ENCODE measurements around the gene ADGRF1.
A peak's percentile ranks its signal among the peaks of the same experiment; 100 is the strongest.
"Not testable (repeated sequence)": the region's sequence is repeated elsewhere in the genome, so short reads cannot be mapped to it uniquely, and the experiment has no call there.

ADGRF1 gene

DNA sequence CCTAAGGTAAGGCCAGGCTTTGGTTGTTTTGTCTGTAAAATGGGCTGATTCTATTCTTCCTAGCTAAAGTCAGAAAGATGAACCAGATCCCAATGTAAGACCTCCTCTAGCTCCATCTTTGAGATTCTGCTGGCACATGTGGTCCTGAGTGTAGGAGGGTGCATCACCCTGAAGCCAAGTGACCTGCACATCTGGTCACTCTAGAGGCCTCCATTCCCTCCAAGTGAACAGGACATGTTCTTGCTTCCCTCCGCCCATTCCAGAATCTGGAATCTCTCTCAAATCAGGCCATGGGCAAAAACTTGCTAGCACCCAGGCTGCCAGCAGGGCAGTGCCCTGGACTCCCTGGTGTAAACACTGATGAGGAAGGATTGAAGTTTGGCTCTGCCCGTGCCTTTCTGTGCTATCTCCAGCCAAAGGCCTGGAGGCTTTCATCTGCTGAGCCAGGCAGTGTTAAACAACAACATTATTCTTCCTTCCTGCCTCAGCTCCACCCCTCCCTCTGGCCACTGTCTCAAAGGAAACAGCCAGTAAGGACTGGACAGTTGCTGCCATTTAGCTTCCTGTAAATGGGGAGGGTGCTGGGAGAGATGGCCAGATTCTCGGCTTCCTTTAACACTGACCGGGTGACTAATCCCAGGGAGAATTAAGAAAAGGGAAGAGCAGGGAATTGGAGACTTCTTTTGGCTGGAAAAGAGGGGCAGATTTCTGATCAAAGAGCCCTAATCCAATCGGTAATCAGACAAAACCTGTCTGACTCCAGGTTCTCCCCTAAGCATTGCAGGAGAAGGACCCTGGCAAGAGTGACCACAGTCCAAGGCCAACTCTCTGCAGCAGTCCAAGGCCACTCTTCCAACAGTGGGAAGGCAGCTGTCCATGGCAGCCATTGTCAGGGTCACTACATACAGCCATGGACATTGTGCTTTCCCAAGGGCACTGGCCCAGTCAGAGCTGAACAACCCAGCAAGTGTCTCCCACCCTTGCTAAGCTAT lies 19.5 kb upstream of the ADGRF1 start:
- DNase-seq = peak; percentile 69

DNA sequence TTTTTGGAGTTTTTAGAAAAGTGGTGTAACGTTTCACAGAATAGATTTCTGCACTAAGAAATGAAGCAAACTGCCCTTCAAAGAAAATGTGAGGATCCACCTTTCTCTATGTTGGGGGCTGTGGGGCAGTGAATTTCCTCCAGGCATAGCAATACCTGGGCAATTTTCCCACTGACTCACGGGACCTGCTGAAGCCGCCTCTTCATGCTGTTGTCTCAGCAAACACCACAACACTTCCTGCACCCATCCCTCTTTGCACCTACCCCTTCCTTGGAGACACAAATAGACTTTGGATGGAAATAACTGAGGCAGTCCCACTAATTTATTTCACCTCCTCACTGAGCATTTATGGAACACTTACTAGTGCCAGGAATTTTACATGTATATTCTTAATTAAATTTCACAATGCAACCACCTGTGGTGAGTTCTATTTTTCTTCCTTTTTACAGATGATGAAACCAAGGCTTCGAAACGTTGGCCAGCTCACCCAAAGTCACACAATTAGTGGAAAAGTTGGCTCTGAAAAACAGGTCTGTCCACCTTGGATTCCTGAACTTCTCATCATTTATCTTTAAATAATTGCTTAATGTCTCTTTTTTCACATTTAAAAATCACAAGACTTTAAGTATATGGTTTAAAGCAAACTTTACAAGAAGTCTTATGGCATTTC lies 17.2 kb upstream of the ADGRF1 start:
- no peak for DNase-seq

DNA sequence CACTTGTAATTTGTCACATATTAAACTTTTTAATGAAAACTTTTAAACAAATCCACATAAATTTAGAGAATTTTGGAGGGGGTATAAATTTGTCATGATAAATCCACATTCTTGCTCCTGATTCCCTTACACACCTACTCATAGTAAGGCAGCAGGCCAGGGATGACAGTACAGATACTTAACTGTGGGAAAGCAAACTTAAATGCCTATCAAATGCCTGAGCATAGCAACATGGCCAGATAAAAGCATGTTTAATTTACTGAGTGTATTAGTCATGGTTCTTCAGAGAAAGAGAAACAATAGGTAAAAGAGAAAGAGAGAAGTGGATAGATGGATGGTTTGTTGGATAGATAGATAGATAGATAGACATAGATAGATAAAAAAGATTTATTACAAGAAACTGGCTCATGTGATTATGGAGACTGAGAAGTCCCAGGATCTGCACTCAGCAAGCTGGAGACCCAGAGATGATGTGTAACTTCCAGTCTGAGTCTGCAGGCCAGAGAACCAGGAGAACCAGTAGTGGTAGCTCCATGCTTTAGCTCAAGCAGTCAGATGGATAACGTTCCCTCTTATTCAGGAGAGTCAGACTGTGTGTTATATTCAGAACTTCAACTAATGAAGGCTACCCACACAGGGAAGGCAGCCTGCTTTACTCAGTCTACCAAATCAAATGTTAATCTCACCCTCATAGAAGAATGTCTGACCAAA lies 15.9 kb upstream of the ADGRF1 start:
- DNase-seq = no peak

DNA sequence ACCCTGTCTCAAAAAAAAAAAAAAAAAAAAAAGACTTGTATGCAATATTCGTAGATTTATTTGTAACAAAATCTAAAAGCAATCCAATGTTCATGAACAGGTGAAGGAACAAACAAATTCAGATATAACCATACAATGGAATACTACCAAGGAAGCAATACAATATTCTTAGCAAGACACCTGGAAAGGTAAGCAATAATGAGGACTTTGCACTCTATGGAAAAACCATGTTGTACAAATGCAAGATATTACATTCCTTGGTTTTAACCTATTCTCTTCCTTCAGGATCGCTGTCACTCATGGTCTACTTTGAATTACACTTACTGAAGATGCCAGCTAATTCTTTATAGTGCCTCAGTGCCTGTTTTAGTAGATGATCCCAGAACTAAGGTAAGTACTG lies 14.7 kb upstream of the ADGRF1 start:
- no peak for DNase-seq

DNA sequence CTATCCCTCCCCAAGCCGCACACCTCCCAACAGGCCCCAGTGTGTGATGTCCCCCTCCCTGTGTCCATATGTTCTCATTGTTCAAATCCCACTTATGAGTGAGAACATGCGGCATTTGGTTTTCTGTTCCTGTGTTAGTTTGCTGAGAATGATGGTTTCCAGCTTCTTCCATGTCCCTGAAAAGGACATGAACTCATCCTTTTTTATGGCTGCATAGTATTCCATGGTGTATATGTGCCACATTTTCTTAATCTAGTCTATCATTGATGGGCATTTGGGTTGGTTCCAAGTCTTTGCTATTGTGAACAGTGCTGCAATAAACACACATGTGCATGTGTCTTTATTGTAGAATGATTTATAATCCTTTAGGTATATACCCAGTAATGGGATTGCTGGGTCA lies 12.2 kb upstream of the ADGRF1 start:
- not testable (repeated sequence) for DNase-seq

DNA sequence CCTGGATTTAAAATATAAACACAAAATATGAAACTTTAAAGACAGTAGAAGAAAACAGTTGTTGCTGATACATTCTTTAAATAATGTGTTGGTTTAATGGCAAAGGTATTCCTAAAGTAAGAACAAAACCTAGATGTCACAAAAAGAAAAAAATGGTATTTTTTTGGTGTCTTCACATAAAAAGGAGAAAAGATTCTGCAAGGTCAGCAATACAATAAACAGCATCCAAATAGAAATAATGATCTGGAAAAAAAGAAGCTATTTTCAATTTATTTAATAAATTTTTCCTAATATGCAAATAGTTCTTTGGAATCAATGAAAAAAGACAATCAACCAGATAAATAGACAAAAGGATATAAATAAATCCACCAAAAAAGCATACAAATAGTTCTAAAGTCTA lies 6.5 kb upstream of the ADGRF1 start:
- no peak for DNase-seq

DNA sequence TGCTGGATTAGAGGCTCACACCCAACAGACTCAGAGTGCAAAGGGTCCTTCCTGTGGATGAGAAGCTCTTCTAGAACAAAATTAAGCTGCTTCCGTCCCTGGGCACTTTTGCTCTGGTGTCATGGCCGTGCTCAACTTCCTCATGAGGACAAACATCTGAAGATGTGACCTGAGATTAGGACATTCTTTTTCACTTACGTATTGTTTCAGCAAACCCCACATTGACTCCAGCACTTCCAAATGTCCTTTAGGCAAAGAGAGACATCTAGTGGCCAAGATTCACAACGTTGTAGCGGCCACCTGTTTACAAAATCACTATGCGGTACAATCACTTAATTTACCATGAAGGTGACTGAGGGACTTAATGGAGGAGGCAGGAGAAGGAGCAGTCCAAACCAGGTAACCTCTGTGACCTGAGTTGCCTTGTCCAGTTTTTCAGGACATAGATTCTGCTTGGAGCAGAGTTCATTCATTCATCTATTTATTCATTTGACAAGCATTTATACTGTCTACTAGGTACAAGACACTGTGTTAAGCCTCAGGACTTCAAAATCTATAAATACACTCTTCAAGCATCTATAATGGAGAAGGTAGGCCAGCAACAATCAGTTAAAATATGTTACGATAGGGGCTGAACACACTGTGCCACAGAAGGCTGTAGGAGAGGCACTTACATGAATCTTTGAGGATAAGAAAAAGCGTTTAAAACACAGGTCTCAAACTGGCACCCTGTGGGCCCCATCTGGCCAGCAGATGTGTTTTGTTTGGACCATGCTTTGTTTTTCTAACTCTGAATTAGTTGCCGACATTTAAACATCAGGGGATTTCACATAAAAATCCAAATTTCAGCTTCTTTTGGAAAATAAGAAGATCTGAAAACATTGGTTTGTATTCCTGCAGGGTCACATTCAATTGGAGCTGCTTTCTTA lies 5.6 kb upstream of the ADGRF1 start:
- DNase-seq = peak; percentile 60

DNA sequence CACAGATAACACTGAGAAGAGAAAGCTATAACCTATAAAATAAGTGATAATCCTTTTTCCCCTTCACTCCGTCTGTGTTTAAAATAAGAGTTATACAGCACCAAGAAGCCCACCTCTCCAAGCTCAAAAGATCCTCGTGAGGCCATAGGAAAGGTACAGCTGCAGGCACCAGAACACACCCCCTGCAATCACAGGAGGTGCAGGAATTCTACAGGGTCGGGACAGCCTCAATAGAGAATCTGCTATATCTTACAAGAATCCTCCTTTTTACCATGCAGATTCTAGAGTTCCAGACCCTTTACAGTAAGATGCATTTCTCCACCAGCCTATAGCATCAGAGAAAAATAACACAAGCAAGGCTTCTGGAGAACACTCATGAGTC lies 5.0 kb upstream of the ADGRF1 start:
- no peak for DNase-seq

DNA sequence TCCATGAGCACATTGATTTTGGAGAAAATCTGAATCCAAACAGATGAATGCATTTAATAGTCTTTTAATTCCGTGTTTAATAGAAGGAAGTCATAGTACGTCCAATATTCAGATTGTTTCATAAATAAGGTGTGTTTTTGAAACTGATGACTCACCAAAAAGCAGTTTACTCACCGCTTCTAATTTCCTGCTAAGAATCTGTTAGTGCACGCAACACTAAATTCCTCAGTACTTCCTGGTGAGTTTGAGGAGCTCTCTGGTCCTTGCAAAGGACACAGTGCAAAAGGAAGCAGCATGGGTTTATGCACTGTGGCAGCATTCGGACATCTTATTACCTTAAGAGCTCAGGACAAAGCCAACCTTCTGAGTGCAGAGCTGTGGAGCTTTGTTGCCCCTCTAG lies 2.3 kb upstream of the ADGRF1 start:
- no peak for DNase-seq

DNA sequence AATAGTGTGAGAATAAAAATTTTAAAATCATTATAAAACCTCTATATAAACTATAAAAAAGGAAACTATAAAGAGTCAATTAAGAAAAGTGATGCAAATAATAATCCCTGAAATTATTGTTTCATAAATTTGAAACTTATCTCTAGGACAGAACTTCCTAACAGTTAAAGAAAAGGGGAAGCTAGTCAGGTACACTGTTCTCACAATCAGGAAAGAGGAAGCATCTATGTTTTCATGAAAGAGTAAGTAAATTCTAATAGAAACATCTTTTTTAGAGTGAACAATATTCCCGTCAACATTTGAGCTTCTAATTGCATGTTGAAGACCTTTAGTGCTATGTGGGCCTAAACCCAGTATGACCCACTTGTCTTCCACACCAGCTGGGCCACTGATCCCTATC lies 1.2 kb upstream of the ADGRF1 start:
- no peak for DNase-seq

DNA sequence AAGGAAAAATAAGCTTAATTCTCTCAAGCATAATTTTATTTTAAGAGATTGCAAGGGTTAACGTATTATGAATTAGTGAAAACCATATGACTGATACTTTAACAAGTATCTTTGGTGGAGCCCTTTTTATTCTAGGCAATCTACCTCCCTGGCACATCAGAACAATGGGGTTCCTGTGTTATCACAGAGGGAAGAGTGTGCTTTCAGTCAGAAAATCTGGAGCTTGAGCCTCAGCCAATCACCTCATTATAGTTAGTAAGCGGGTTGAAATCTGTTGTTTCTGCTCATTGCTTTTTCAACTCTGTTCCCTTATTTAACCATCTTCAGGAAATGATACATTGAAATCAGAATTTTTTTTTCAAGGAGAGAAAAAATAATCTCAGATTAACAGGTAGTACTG lies 391 bp downstream of the ADGRF1 start:
- no peak for DNase-seq

DNA sequence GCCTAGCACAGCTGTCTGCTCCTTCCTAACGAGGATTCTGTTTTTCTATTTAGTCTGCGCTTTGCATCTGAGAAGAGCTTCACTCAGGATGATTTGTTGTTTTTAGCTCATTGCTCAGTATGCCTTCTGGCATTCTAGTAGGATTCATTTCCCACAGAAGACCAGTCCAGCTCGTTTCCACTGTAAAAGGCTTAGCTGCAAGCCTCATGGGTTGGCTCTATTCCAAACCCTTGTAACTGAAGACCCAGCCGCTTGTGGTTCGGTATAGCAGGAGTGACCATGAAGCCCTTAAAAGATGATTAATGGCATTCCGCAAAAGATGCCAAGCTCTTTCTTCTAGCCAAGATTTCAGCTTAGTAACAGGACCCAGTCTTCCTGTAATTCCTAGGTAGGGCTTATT lies 7.2 kb downstream of the ADGRF1 start:
- DNase-seq = no peak

DNA sequence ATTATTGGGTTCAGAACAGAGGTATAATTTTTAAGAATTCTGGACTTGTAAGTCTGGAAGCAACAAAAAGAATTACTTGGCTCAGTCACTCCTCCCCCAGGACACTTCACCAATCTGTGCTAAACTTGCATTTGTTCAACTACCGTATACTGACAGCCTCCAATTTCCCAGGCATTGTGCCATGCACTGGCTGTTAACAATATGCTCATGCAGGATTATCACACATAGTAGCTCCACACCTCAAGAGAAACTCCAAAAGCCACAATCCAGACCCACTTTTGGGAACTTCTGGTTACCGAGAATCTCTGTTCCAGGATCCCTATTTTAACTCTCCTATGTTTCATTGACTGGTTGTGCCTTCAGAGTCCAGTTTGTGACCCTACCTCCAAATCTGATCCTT lies 7.7 kb downstream of the ADGRF1 start:
- DNase-seq = no peak

DNA sequence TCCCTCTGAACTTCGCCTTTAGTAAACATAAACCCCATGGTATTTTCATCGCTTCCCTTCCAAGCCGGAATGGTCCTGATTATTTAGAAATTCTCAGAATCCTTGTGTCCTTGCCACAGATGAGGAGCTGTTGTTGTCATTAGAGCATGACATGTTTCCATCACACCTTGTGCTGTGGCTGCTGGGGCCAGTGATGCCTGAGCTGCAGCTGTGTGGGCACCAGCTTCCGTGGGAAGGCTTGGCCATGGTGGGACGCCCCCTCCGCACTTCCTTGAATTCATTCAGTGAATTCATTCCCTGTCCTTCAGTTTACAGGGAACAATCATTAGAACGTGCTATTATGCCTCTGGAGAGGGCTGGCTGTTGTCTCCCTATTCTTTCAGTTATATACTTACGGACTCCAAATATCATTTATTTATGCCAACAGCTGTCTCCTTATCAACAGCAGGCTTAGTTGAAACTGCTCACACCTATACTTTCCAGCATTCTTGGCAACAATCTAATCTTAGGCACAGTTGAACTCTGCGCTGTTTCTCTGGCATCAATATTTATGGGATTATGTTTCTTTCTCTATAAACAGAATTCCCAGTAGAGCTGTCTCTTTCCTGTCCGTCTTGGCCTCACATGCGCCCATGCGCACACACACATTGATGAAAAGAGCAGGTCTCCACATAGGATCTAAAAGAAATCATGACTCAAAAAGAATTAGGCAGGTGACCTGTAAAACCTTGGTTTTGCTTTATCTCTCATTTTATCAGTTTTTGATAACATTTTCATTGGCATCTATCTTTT lies 9.0 kb downstream of the ADGRF1 start:
- DNase-seq = no peak

DNA sequence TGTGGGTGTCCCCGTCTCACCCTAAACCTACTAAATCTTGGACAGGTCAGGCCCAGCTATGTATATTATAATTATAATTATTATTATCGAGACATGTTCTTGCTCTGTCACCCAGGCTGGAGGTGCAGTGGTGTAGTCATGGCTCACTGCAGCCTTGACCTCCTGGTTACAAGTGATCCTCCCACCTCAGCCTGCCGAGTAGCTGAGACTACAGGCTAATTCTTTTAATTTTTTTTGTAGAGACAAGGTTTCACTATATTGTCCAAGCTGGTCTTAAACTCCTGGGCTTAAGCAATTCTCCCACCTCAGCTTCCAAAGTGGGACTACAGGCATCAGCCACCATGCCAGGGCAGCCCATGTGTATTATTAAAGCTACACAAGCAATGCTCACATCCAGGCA lies 10.5 kb downstream of the ADGRF1 start:
- DNase-seq = no peak

DNA sequence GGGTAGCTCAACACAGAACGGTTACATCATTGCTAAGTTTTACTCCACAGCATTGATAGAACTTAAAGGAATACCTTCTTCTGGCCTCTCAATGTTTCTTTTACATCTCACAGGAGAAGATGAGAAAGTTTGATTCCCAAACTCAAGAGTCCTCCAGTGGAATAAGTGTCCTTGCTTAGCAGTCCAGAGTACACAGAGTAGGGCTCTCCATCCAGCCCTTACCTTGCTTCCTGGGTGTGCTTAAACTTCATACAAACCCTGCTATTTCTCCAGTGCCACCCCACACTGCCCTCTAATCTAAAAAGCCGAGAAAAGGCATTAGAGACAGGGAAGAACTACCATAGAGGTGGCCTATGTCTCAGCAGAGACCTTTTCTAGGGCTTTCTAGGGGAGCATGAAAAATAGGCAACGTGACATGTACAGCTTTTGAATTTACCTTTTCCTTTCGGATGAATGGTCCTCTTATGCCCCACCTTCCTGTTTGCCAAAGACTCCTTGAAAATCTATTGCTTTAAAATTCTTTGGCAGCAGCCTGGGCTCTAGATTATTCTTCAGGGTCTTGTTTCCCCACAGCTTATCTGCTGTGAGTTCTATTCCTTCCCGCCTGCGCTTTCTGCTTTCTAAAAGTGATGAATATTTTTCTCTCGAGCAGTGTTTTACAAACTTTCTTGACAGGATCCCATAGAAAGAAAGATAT lies 12.1 kb downstream of the ADGRF1 start:
- DNase-seq = no peak

DNA sequence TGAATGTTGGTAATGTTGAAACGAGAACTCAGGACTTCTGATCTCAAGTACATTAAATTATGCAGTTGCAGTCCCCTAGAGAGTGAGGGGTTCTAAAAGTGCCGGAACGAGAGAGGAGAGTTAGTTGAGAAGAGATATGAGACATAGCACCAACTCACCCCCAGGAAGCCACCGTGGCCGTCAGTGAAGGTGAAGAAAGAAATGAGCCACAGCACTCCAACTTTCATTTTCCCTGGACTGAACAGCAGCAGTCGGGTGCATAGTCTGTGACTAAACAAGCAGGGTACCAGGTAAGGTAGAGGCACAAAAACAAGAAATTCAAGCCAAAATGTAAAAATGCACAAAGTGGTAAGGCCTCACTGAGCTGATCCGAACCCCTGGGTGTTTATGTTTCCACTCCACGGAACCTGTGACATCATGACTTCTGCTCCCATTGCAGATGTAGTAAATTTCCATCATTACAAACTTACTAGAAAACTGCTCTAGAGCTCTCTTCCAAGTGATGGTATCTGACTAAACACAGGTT lies 13.2 kb downstream of the ADGRF1 start:
- DNase-seq = no peak

DNA sequence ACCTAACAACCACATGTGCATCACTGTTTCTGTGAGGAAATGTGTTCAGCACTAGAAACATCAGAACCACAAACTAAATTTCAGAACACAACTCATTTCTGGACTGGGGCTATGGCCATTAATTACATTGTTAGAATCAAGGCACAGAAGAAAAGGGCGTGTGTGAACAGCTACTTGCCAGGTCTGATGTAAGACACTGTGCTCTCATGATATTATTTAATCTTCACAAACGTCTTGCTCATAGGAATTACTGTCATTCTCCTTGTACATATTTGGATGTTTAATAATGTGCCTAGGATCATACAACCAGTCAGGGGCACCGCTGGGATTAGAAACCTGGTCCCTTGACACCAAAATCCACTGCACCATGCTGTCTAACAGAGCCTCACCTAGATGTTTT lies 14.8 kb downstream of the ADGRF1 start:
- no peak for DNase-seq

DNA sequence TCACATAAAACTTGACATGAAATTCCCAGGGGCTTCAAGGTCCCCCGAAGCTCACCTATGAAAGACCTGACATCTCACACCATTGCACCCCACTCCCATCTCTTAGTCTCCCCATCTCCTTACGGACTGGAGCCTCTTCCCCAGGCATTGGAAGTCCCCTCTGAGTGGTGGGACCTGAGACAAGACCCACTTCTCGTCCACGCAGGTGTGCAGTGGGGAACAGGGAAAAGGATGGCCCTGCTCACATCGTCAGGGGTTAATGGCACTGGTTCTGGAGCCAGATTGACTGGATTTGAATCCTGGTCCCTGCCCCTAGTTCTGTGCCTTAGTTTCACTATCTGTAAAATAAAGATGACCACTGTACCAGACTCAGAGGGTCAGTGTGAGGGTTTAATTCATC lies 15.5 kb downstream of the ADGRF1 start:
- DNase-seq = no peak

DNA sequence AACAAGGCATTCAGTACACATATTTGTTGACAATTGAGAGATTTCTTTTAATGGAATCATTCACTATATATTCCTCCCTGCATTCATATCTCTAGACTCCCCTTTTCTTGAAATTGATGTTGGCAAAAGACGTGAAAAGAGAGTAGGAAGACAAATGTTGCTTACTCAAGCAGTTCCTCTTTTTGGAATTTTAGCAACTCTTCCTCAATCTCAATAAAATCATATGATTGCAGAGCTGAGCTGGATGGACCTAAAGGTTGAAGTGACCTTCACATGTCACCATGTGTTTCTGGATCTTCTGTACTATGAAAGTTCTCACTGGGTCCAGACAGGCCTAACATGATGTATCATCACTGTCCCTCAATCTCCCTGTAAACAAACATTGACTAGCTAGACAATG lies 18.6 kb downstream of the ADGRF1 start:
- no peak for DNase-seq

DNA sequence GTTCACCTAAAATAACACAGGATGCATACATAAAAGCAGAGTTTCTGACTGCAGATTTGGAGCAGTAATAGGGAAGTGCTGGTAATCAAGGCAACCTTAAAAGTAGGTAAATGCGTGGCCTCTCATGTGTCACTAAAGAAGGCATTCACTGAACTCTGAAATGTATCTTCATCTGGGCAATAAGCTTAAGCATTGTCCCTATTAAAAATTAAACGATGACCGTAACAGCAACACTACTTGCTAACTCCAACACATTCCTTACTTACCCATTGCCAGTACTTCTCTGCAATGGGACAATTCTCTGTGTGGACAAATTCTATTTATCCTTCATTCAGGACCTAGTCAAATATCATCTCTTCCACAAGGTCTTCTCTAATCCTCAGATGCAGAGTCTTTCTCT lies 19.9 kb downstream of the ADGRF1 start:
- no peak for DNase-seq

Data from midbrain (tissue), 1 donor.